ENCODE data around the gene WIPI1.
A peak's percentile ranks its signal among the peaks of the same experiment; 100 is the strongest.

The WIPI1 gene

DNA sequence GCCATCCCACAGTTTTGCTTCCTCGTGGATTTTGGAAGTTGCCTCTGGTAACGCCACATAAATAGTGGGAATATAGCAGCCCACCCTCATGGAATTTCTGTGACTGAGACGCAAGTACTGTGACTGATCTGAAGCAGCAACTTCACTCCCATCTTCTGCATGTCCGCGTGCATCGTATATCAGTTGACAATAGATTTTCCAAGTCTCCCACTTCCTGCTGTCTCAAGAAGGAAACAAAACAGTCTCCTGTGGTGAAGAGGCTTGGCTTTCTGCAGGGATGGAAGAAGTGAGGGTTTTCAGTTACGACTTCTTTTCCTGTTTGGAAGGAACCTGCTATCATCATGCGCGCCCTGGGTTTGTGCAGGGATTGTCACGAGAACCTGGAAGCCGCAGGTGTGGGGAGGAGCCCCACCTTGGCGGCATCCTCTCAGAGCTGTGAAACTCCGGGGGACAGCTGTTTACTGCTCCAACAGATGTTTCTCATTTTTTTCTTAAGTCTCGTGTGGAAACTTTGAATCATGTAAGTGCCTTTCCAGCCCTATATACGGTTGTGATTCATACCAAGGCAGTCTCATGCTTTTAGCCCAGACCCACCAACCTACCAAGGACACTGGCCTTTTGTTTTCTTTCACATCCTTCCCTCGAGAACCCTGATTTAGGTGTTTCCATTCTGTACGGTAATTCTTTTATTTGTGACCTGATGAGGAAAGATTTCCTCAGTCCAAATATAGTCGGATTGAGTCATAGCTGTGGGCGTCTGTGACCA is 57.5 kb downstream of the WIPI1 start:
- no peak overlapping the region for H3K4me3 ChIP-seq (ENCODE audit: low read depth, low read length, poor library complexity, severe bottlenecking)
- no peaks in the 10 kb centered on the region for H3K79me2 ChIP-seq (ENCODE audit: insufficient read depth, low read length)
- peak overlapping the region; percentile 79 for H3K27ac ChIP-seq (ENCODE audit: low read depth, low read length, poor library complexity, severe bottlenecking)
- TF ChIP-seq, protein P1, sequence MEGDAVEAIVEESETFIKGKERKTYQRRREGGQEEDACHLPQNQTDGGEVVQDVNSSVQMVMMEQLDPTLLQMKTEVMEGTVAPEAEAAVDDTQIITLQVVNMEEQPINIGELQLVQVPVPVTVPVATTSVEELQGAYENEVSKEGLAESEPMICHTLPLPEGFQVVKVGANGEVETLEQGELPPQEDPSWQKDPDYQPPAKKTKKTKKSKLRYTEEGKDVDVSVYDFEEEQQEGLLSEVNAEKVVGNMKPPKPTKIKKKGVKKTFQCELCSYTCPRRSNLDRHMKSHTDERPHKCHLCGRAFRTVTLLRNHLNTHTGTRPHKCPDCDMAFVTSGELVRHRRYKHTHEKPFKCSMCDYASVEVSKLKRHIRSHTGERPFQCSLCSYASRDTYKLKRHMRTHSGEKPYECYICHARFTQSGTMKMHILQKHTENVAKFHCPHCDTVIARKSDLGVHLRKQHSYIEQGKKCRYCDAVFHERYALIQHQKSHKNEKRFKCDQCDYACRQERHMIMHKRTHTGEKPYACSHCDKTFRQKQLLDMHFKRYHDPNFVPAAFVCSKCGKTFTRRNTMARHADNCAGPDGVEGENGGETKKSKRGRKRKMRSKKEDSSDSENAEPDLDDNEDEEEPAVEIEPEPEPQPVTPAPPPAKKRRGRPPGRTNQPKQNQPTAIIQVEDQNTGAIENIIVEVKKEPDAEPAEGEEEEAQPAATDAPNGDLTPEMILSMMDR (IDR thresholded peaks at IDR 0.05; ENCODE audit: low read length): no peak
- TF ChIP-seq EZH2 (IDR thresholded peaks at IDR 0.05; ENCODE audit: borderline replicate concordance, low read length): no peak
- peak overlapping the region; percentile 20; the same call in 1 of the 2 replicates for H3K4me2 ChIP-seq (ENCODE audit: low read length)
- H3K9me3 ChIP-seq (ENCODE audit: low read length): no peaks in the 10 kb centered on the region
- H4K20me1 ChIP-seq (ENCODE audit: insufficient read depth, low read length): no peaks in the 10 kb centered on the region
- H3K4me1 ChIP-seq (ENCODE audit: insufficient read depth, low read length, severe bottlenecking): peaks cover 34% of the 10 kb centered on the region
- H3F3A ChIP-seq (ENCODE audit: insufficient read depth, low read length): no peaks in the 10 kb centered on the region
- H3K27me3 ChIP-seq (ENCODE audit: insufficient read depth, low read length): no peaks in the 10 kb centered on the region
- H3K9ac ChIP-seq (ENCODE audit: low read length): peak overlapping the region; percentile 8; the same call in 1 of the 2 replicates
- no peaks in the 10 kb centered on the region for H3K9me2 ChIP-seq (ENCODE audit: low read depth, low read length)
- H2AFZ ChIP-seq (ENCODE audit: low read length): no peak overlapping the region
- H3K36me3 ChIP-seq (ENCODE audit: insufficient read depth, low read length): 0 out of 2 replicates have a peak, but pooled peaks cover 3% of the 10 kb centered on the region

DNA sequence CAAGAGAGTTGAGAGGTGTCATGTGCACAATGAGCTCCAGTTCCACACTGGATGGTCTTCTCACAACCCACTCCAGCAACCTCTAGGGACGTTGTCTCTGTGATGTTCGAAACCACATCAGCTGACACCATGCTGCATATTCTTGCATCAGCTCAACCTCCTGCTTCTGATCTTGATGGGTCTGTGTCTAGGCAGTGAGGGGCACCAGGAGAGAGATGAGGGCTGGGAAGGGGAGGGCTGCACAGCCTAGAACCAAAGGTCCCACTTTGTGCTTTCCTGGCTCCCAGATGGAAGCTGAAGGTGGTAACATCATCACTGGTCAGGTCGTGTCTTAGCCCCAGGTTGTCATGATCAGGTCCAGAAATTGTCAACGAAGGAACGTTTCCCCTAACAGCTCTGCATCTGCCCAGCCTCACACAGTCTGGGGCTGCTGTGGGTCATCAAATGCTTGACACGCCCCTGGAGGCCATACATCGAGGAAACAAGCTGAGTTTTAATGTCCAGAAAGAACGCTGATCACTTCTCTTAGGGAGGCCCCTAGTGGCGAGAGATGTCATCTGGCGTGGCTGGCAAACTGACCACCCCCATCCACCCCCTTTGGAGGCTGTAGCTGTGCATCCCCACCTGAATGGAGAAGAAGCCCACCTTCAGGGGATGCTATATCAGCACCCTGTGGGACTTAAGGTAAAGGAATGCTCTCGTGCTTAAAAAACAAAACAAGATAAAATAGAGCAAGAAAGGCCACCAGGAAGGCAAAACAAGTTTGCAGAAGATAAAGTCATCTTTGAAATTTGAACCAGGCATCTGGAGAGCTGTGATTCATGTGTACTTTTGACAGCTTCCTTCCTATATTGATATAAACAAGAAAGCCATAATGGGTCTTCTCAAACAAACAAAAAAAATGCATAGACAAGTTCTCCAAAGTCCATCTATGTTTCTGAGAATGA is 58.3 kb downstream of the WIPI1 start:
- Histone ChIP-seq H3K9ac (ENCODE audit: low read length) (no peak overlapping the region), H4K20me1 (ENCODE audit: insufficient read depth, low read length) (no peaks in the 10 kb centered on the region), H2AFZ (ENCODE audit: low read length) (no peak overlapping the region), H3K4me3 (ENCODE audit: low read depth, low read length, poor library complexity, severe bottlenecking) (no peak overlapping the region), H3K4me2 (ENCODE audit: low read length) (peak overlapping the region; percentile 20; the same call in 1 of the 2 replicates), H3F3A (ENCODE audit: insufficient read depth, low read length) (no peaks in the 10 kb centered on the region), H3K27me3 (ENCODE audit: insufficient read depth, low read length) (no peaks in the 10 kb centered on the region), H3K79me2 (ENCODE audit: insufficient read depth, low read length) (no peaks in the 10 kb centered on the region), H3K9me3 (ENCODE audit: low read length) (no peaks in the 10 kb centered on the region), H3K9me2 (ENCODE audit: low read depth, low read length) (no peaks in the 10 kb centered on the region), H3K4me1 (ENCODE audit: insufficient read depth, low read length, severe bottlenecking) (peaks cover 34% of the 10 kb centered on the region), H3K27ac (ENCODE audit: low read depth, low read length, poor library complexity, severe bottlenecking) (peak overlapping the region; percentile 79), H3K36me3 (ENCODE audit: insufficient read depth, low read length) (0 out of 2 replicates have a peak, but pooled peaks cover 6% of the 10 kb centered on the region)
- TF ChIP-seq, protein P1 (IDR thresholded peaks at IDR 0.05; ENCODE audit: low read length): peak; percentile 97
- no peak for TF ChIP-seq EZH2 (IDR thresholded peaks at IDR 0.05; ENCODE audit: borderline replicate concordance, low read length)

DNA sequence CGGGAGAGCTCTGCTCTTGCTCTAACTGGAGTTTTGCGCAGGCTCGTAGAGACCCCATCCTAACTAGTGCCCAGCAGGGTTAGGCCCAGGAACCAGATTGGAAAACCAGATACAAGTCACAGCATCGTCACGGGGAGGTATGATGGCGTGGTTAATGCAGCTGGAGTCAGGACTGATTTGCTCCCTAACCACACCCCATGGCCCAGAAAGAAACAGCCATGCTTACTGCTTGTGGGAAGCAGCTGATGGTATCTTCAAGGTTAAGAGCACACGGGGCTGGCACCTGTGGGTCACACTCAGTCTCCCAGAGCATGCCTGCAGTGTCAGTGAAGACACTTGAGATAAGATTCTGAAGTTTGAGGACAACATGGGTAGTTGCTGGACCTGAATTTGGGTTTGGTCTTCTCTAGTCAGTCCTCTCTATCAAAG is 60.2 kb downstream of the WIPI1 start:
- H3K27me3 ChIP-seq (ENCODE audit: insufficient read depth, low read length): no peaks in the 10 kb centered on the region
- 0 out of 2 replicates have a peak, but pooled peaks cover 6% of the 10 kb centered on the region for H3K36me3 ChIP-seq (ENCODE audit: insufficient read depth, low read length)
- H3K9me3 ChIP-seq (ENCODE audit: low read length): no peaks in the 10 kb centered on the region
- peaks cover 34% of the 10 kb centered on the region for H3K4me1 ChIP-seq (ENCODE audit: insufficient read depth, low read length, severe bottlenecking)
- H3F3A ChIP-seq (ENCODE audit: insufficient read depth, low read length): no peaks in the 10 kb centered on the region
- no peak overlapping the region for H3K4me3 ChIP-seq (ENCODE audit: low read depth, low read length, poor library complexity, severe bottlenecking)
- H4K20me1 ChIP-seq (ENCODE audit: insufficient read depth, low read length): no peaks in the 10 kb centered on the region
- no peaks in the 10 kb centered on the region for H3K9me2 ChIP-seq (ENCODE audit: low read depth, low read length)
- no peak overlapping the region for H3K27ac ChIP-seq (ENCODE audit: low read depth, low read length, poor library complexity, severe bottlenecking)
- TF ChIP-seq EZH2 (IDR thresholded peaks at IDR 0.05; ENCODE audit: borderline replicate concordance, low read length): no peak
- TF ChIP-seq, protein P1 (IDR thresholded peaks at IDR 0.05; ENCODE audit: low read length): no peak
- H3K9ac ChIP-seq (ENCODE audit: low read length): no peak overlapping the region
- H3K4me2 ChIP-seq (ENCODE audit: low read length): no peak overlapping the region
- H3K79me2 ChIP-seq (ENCODE audit: insufficient read depth, low read length): no peaks in the 10 kb centered on the region
- H2AFZ ChIP-seq (ENCODE audit: low read length): no peak overlapping the region
